Fibroblast of lung (primary cell): ENCODE results near the gene NAA80. TPM values are rescaled to one million over a fixed set of nuclear protein-coding genes. Genes with fewer than 3 reads are reported as not detected.
A peak's percentile ranks its signal among the peaks of the same experiment; 100 is the strongest.

Experiments
- DNase-seq, 2 donors: peaks; one replicate each; pipeline versions ENCODE4 v3.0.0 to v3.0.0-alpha.2; 2010; ENCODE audit warnings: low read depth in 2 of 2
- H2AFZ ChIP-seq: 2 replicates; pipeline ENCODE4 v1.5.1; 2012; ENCODE audit warnings: low read length, control low read depth, inconsistent platforms
- H3K27ac ChIP-seq: 2 replicates; pipeline ENCODE4 v1.5.1; 2011; ENCODE audit warnings: low read length, control low read depth; ENCODE audit not compliant: insufficient read depth
- H3K27me3 ChIP-seq: 2 replicates; pipeline ENCODE4 v1.5.1; 2011; ENCODE audit warnings: mild to moderate bottlenecking, low read length; ENCODE audit not compliant: control insufficient read depth, insufficient read depth
- H3K36me3 ChIP-seq: 2 replicates; pipeline ENCODE4 v1.5.1; 2011; ENCODE audit warnings: low read length; ENCODE audit not compliant: control insufficient read depth, insufficient read depth
- H3K4me1 ChIP-seq: 2 replicates; pipeline ENCODE4 v1.5.1; 2011; ENCODE audit warnings: low read length; ENCODE audit not compliant: control insufficient read depth, insufficient read depth; ENCODE audit errors: extremely low read depth
- H3K4me2 ChIP-seq: 2 replicates; pipeline ENCODE4 v1.5.1; 2011; ENCODE audit warnings: low read length, control low read depth; ENCODE audit not compliant: insufficient read depth; ENCODE audit errors: extremely low read depth
- H3K4me3 ChIP-seq, 4 experiments: fragments of 200-600 bp in 1 of 4; sonication (generic) in 1 of 4; replicated peaks in 1 of 4; 2 replicates each; pipeline ENCODE4 v1.5.1; 2011 to 2016; ENCODE audit warnings: low read length in 4 of 4, low read depth in 3 of 4, mild to moderate bottlenecking in 3 of 4, control low read depth in 2 of 4, inconsistent platforms in 1 of 4, mixed read lengths in 1 of 4; ENCODE audit not compliant: insufficient read depth in 1 of 4; ENCODE audit errors: control extremely low read depth in 1 of 4
- H3K79me2 ChIP-seq: 2 replicates; pipeline ENCODE4 v1.5.1; 2012; ENCODE audit warnings: mild to moderate bottlenecking, low read length, inconsistent platforms; ENCODE audit not compliant: control insufficient read depth, insufficient read depth
- H3K9ac ChIP-seq: 2 replicates; pipeline ENCODE4 v1.5.1; 2011; ENCODE audit warnings: mild to moderate bottlenecking, low read length, control low read depth; ENCODE audit not compliant: insufficient read depth
- H3K9me3 ChIP-seq: 2 replicates; pipeline ENCODE4 v1.5.1; 2012; ENCODE audit warnings: low read depth, low read length; ENCODE audit not compliant: control insufficient read depth, insufficient read depth
- H4K20me1 ChIP-seq: 2 replicates; pipeline ENCODE4 v1.5.1; 2011; ENCODE audit warnings: low read length; ENCODE audit not compliant: control insufficient read depth, insufficient read depth; ENCODE audit errors: extremely low read depth
- CTCF ChIP-seq, 2 donors: IDR thresholded peaks in 1 of 2; conservative IDR thresholded peaks in 1 of 2; 1 replicate in 1 of 2; 2 replicates in 1 of 2; pipeline ENCODE4 v1.5.1; 2011 to 2012; ENCODE audit warnings: low read length in 2 of 2, control low read depth in 1 of 2, inconsistent platforms in 1 of 2, low read depth in 1 of 2, mild to moderate bottlenecking in 1 of 2
- EZH2 ChIP-seq: IDR thresholded peaks from 2 replicates; pipeline ENCODE4 v1.5.1; 2012; ENCODE audit warnings: low read length, control low read depth, mild to moderate bottlenecking; ENCODE audit errors: missing control alignments
- polyA plus RNA-seq, 2 donors: library from polyadenylated mRNA; depleted of rRNA in 1 of 2; stranded (reverse) in 1 of 2; unstranded in 1 of 2; fragments of >200 nt; gene quantifications; 2 replicates each; pipeline ENCODE4 v1.2.1, GENCODE V29; 2011 to 2012; ENCODE audit warnings: missing spikeins in 1 of 2
- total RNA-seq: library from RNA; depleted of rRNA; stranded (reverse); fragments of >200 nt; gene quantifications from 2 replicates; pipeline ENCODE4 v1.2.1, GENCODE V29; 2014

NAA80 gene
- total and polyA plus RNA-seq, 2 donors (not counting 1 experiment from before 2014, with no cell fraction given) = 3.1 to 3.8 TPM

GRCh38 chr3:50261505-50261904, 37.7 kb downstream of the NAA80 start:
- DNase-seq = no peak
- Histone ChIP-seq H3K4me2 (no peak overlapping the region), H3K79me2 (no peaks in the 10 kb centered on the region), H3K9ac (no peak overlapping the region), H2AFZ (no peak overlapping the region), H3K27me3 (no peaks in the 10 kb centered on the region), H3K4me3 (peak overlapping the region in 1 of 4 experiments; percentile 53), H3K36me3 (peaks cover 17% of the 10 kb centered on the region), H3K27ac (no peak overlapping the region), H3K9me3 (no peaks in the 10 kb centered on the region), H4K20me1 (no peaks in the 10 kb centered on the region), H3K4me1 (peaks cover 35% of the 10 kb centered on the region)
- no peak for TF ChIP-seq CTCF (conservative IDR thresholded peaks at IDR 0.05 in 1 of 2, IDR thresholded peaks at IDR 0.05 in 1 of 2; ENCODE audit: low read depth in 1 of 2, low read length in 2 of 2)
- no peak for TF ChIP-seq EZH2

- TF ChIP-seq CTCF (conservative IDR thresholded peaks at IDR 0.05 in 1 of 2, IDR thresholded peaks at IDR 0.05 in 1 of 2; ENCODE audit: low read depth in 1 of 2, low read length in 2 of 2) (no peak), EZH2 (no peak)
- no peaks in the 10 kb centered on the region for H4K20me1 ChIP-seq
- DNase-seq = no peak
- no peaks in the 10 kb centered on the region for H3K27me3 ChIP-seq
- peak overlapping the region; percentile 58 for H3K4me2 ChIP-seq
- peaks cover 22% of the 10 kb centered on the region for H3K36me3 ChIP-seq
- no peaks in the 10 kb centered on the region for H3K9me3 ChIP-seq
- peak overlapping the region in 3 of 4 experiments; percentile 23 to 53 (median 32) for H3K4me3 ChIP-seq
- H3K27ac ChIP-seq = peak overlapping the region; percentile 91
- no peak overlapping the region for H2AFZ ChIP-seq
- peaks cover 31% of the 10 kb centered on the region for H3K4me1 ChIP-seq
- no peaks in the 10 kb centered on the region for H3K79me2 ChIP-seq
- H3K9ac ChIP-seq = peak overlapping the region; percentile 80
These were observed 38.2 kb downstream of the NAA80 start for GRCh38 chr3:50260942-50261441.

- Histone ChIP-seq H3K36me3 (peaks cover 25% of the 10 kb centered on the region), H3K27ac (peak overlapping the region; percentile 91), H3K4me3 (peak overlapping the region; percentile 23 to 53 (median 40)), H3K9ac (peak overlapping the region; percentile 80), H3K4me1 (peaks cover 25% of the 10 kb centered on the region), H3K27me3 (no peaks in the 10 kb centered on the region), H3K4me2 (peak overlapping the region; percentile 58), H4K20me1 (no peaks in the 10 kb centered on the region), H2AFZ (no peak overlapping the region), H3K9me3 (no peaks in the 10 kb centered on the region), H3K79me2 (no peaks in the 10 kb centered on the region)
- peak; percentile 84 to 88 for DNase-seq
- TF ChIP-seq EZH2 (no peak), CTCF (conservative IDR thresholded peaks at IDR 0.05 in 1 of 2, IDR thresholded peaks at IDR 0.05 in 1 of 2; ENCODE audit: low read depth in 1 of 2, low read length in 2 of 2) (peak; percentile 64 to 77)
These were observed 38.9 kb downstream of the NAA80 start for GRCh38 chr3:50260027-50260941.
